Mesendoderm (in vitro differentiated cells): ENCODE measurements around the gene CEP63.
"Not testable (repeated sequence)": the region's sequence is repeated elsewhere in the genome, so short reads cannot be mapped to it uniquely, and the experiment has no call there.

Experiments used
- DNase-seq: peaks from one replicate; pipeline ENCODE4 v3.0.0; 2013
- H2AK5ac ChIP-seq: 2 replicates; pipeline ENCODE4 v1.6.1; 2013; ENCODE audit warnings: low read length, inconsistent platforms
- H2BK120ac ChIP-seq: 2 replicates; pipeline ENCODE4 v1.6.1; 2013; ENCODE audit warnings: low read depth, mild to moderate bottlenecking, low read length, moderate library complexity, mixed read lengths
- H2BK15ac ChIP-seq: replicated peaks from 2 replicates; pipeline ENCODE4 v1.6.1; 2013; ENCODE audit warnings: low read depth, mild to moderate bottlenecking, moderate library complexity
- H2BK5ac ChIP-seq: 2 replicates; pipeline ENCODE4 v1.6.1; 2013; ENCODE audit warnings: low read length, inconsistent platforms
- H3K18ac ChIP-seq: 2 replicates; pipeline ENCODE4 v1.6.1; 2013; ENCODE audit warnings: mild to moderate bottlenecking, low read length, mixed read lengths
- H3K23ac ChIP-seq: one replicate; pipeline ENCODE4 v1.6.1; 2013; ENCODE audit warnings: low read length
- H3K27ac ChIP-seq: 2 replicates; pipeline ENCODE4 v1.5.1; 2013; ENCODE audit warnings: low read depth, mild to moderate bottlenecking, inconsistent platforms, low read length, moderate library complexity
- H3K27me3 ChIP-seq: 2 replicates; pipeline ENCODE4 v1.6.1; 2013; ENCODE audit warnings: low read length, control low read depth, mild to moderate bottlenecking, inconsistent platforms; ENCODE audit not compliant: insufficient read depth, poor library complexity
- H3K36me3 ChIP-seq: 2 replicates; pipeline ENCODE4 v1.6.1; 2013; ENCODE audit warnings: low read length, inconsistent platforms; ENCODE audit not compliant: control insufficient read depth, insufficient read depth
- H3K4ac ChIP-seq: one replicate; pipeline ENCODE4 v1.6.1; 2013; ENCODE audit warnings: low read depth, mild to moderate bottlenecking, low read length, moderate library complexity
- H3K4me1 ChIP-seq: 2 replicates; pipeline ENCODE4 v1.6.1; 2013; ENCODE audit warnings: low read depth, low read length, inconsistent platforms; ENCODE audit not compliant: control insufficient read depth
- H3K4me2 ChIP-seq: 2 replicates; pipeline ENCODE4 v1.6.1; 2013; ENCODE audit warnings: low read length
- H3K4me3 ChIP-seq: 2 replicates; pipeline ENCODE4 v1.5.1; 2013; ENCODE audit warnings: mild to moderate bottlenecking, low read length
- H3K56ac ChIP-seq: one replicate; pipeline ENCODE4 v1.6.1; 2013; ENCODE audit warnings: low read length
- H3K79me1 ChIP-seq: 2 replicates; pipeline ENCODE4 v1.6.1; 2013; ENCODE audit warnings: low read length, inconsistent platforms
- H3K79me2 ChIP-seq: 2 replicates; pipeline ENCODE4 v1.6.1; 2013; ENCODE audit warnings: mild to moderate bottlenecking, low read length; ENCODE audit not compliant: control insufficient read depth, insufficient read depth
- H3K9ac ChIP-seq: 2 replicates; pipeline ENCODE4 v1.6.1; 2013; ENCODE audit warnings: low read length, inconsistent platforms
- H4K5ac ChIP-seq: one replicate; pipeline ENCODE4 v1.6.1; 2013; ENCODE audit warnings: low read length
- H4K8ac ChIP-seq: one replicate; pipeline ENCODE4 v1.6.1; 2013; ENCODE audit warnings: low read depth, mild to moderate bottlenecking, control low read depth, low read length, moderate library complexity
- WGBS: extraction: QIAGEN DNeasy Blood & Tissue Kit; methylation state at CpG from one replicate; pipeline ENCODE4 v1.1.7; 2013; ENCODE audit warnings: low lambda C conversion rate, missing lambda C conversion rate; ENCODE audit not compliant: insufficient coverage; ENCODE audit errors: extremely low coverage; 5-methylcytosine and 5-hydroxymethylcytosine counted together

The CEP63 gene

GRCh38 chr3:134543113-134543512 is 57.3 kb downstream of the CEP63 start:
- Histone ChIP-seq H2AK5ac (no peak overlapping the region), H3K36me3 (no peaks in the 10 kb centered on the region), H3K79me1 (no peaks in the 10 kb centered on the region), H4K5ac (no peak overlapping the region), H3K79me2 (no peaks in the 10 kb centered on the region), H3K4me2 (no peak overlapping the region), H3K56ac (no peak overlapping the region), H3K23ac (no peak overlapping the region), H3K9ac (no peak overlapping the region), H3K27me3 (no peaks in the 10 kb centered on the region), H3K18ac (no peak overlapping the region), H3K27ac (no peak overlapping the region), H2BK5ac (no peak overlapping the region), H2BK120ac (no peak overlapping the region), H4K8ac (no peak overlapping the region), H3K4ac (no peak overlapping the region), H2BK15ac (no peak overlapping the region), H3K4me3 (no peak overlapping the region), H3K4me1 (no peaks in the 10 kb centered on the region)
- WGBS: no CpG with 5 or more reads among the region's 3 CpGs
- DNase-seq: no peak

GRCh38 chr3:134544316-134544715 is 58.5 kb downstream of the CEP63 start:
- Histone ChIP-seq H3K56ac (no peak overlapping the region), H3K27me3 (no peaks in the 10 kb centered on the region), H3K4me3 (no peak overlapping the region), H3K4ac (no peak overlapping the region), H4K8ac (no peak overlapping the region), H2BK5ac (no peak overlapping the region), H3K9ac (no peak overlapping the region), H3K79me1 (no peaks in the 10 kb centered on the region), H3K23ac (no peak overlapping the region), H4K5ac (no peak overlapping the region), H2BK120ac (no peak overlapping the region), H3K36me3 (no peaks in the 10 kb centered on the region), H3K18ac (no peak overlapping the region), H3K79me2 (no peaks in the 10 kb centered on the region), H2BK15ac (no peak overlapping the region), H2AK5ac (no peak overlapping the region), H3K27ac (no peak overlapping the region), H3K4me1 (no peaks in the 10 kb centered on the region), H3K4me2 (no peak overlapping the region)
- no peak for DNase-seq
- WGBS: no CpG with 5 or more reads among the region's 2 CpGs

DNA sequence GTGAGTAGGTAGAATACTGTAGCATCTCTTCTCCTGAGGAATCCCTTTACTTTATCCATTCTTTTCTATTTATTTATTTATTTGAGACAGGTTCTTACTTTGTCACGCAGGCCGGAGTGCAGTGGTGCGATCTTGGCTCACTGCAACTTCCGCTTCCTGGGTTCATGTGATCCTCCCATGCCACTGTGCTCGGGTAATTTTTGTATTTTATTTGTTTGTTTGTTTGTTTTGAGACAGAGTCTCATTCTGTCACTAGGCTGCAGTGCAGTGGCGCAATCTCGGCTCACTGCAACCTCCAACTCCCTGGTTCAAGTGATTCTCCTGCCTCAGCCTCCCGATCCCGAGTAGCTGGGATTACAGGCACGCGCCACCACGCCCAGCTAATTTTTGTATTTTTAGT is 58.9 kb downstream of the CEP63 start:
- not testable (repeated sequence) for H2BK5ac ChIP-seq, H3K4ac ChIP-seq, H3K4me2 ChIP-seq, H2AK5ac ChIP-seq, DNase-seq, H3K27me3 ChIP-seq, H3K36me3 ChIP-seq, H2BK15ac ChIP-seq, H3K79me1 ChIP-seq, H3K4me1 ChIP-seq, H4K8ac ChIP-seq, H2BK120ac ChIP-seq, H3K56ac ChIP-seq, H4K5ac ChIP-seq, H3K23ac ChIP-seq, H3K27ac ChIP-seq, H3K4me3 ChIP-seq, H3K9ac ChIP-seq, H3K18ac ChIP-seq, H3K79me2 ChIP-seq
- no CpG with 5 or more reads among the region's 12 CpGs for WGBS

GRCh38 chr3:134545818-134546217 is 60.0 kb downstream of the CEP63 start:
- Histone ChIP-seq H3K9ac (no peak overlapping the region), H3K4me2 (no peak overlapping the region), H3K79me2 (no peaks in the 10 kb centered on the region), H3K23ac (no peak overlapping the region), H2BK15ac (no peak overlapping the region), H3K36me3 (no peaks in the 10 kb centered on the region), H3K18ac (no peak overlapping the region), H3K79me1 (no peaks in the 10 kb centered on the region), H2BK5ac (no peak overlapping the region), H3K4ac (no peak overlapping the region), H4K5ac (no peak overlapping the region), H3K27ac (no peak overlapping the region), H4K8ac (no peak overlapping the region), H3K27me3 (no peaks in the 10 kb centered on the region), H3K4me3 (no peak overlapping the region), H3K56ac (no peak overlapping the region), H2BK120ac (no peak overlapping the region), H2AK5ac (no peak overlapping the region), H3K4me1 (no peaks in the 10 kb centered on the region)
- DNase-seq: no peak
- WGBS: no CpG with 5 or more reads among the region's 2 CpGs

DNA sequence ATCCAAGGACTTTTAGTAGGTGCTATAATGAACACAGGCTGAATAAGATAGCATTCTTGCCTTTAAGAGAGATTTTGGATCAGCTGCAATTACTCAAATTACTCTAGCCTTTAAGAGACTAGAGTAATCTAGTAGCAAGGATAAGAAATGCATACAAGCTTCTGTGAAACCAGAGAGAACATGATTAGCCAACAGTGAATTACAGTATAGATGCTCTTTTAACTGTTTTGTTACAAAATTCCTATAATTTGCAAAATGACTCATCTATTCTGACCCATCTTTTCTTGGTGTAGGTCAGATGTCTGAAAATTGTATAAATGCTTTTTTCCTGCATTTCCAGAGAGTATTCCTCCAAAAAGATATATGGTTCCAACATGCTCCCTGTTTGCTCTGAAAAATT is 66.9 kb downstream of the CEP63 start:
- no peak overlapping the region for H3K23ac ChIP-seq
- H3K4me2 ChIP-seq: no peak overlapping the region
- DNase-seq: no peak
- no peak overlapping the region for H2AK5ac ChIP-seq
- no peaks in the 10 kb centered on the region for H3K79me1 ChIP-seq
- no peak overlapping the region for H3K9ac ChIP-seq
- H3K4me3 ChIP-seq: no peak overlapping the region
- H3K36me3 ChIP-seq: no peaks in the 10 kb centered on the region
- H4K5ac ChIP-seq: no peak overlapping the region
- no peak overlapping the region for H2BK5ac ChIP-seq
- no peaks in the 10 kb centered on the region for H3K79me2 ChIP-seq
- no peak overlapping the region for H3K27ac ChIP-seq
- H2BK15ac ChIP-seq: no peak overlapping the region
- no peaks in the 10 kb centered on the region for H3K27me3 ChIP-seq
- no peak overlapping the region for H2BK120ac ChIP-seq
- H3K56ac ChIP-seq: no peak overlapping the region
- H4K8ac ChIP-seq: no peak overlapping the region
- H3K18ac ChIP-seq: no peak overlapping the region
- H3K4ac ChIP-seq: no peak overlapping the region
- H3K4me1 ChIP-seq: no peaks in the 10 kb centered on the region

DNA sequence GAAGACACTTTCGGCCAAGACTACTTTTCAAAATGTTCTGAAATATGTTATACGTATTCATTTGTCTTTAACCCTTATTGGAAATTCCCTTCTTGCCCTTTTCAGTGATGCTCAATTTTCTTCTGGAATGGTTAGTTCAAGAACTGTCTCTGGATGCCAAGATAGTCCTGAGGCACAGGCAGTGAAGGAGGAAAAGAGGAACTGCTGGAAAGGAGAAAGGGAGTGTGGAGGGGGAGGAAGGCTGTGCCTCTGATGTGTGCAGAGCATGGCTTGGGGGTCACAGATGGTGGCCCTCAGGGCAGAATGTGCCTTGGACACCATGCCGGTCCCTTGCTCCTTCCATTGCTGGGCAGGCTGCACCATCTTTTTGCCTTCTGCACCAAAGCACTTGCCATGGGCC is 73.7 kb downstream of the CEP63 start:
- no peak for DNase-seq
- no peak overlapping the region for H3K4ac ChIP-seq
- H2AK5ac ChIP-seq: no peak overlapping the region
- H2BK5ac ChIP-seq: no peak overlapping the region
- H3K79me2 ChIP-seq: no peaks in the 10 kb centered on the region
- no peak overlapping the region for H3K56ac ChIP-seq
- H3K23ac ChIP-seq: no peak overlapping the region
- no peak overlapping the region for H3K18ac ChIP-seq
- H3K4me3 ChIP-seq: no peak overlapping the region
- no peak overlapping the region for H3K27ac ChIP-seq
- WGBS: no CpG with 5 or more reads among the region's 3 CpGs
- H3K36me3 ChIP-seq: no peaks in the 10 kb centered on the region
- H4K8ac ChIP-seq: no peak overlapping the region
- no peaks in the 10 kb centered on the region for H3K79me1 ChIP-seq
- H3K9ac ChIP-seq: no peak overlapping the region
- H2BK120ac ChIP-seq: no peak overlapping the region
- no peak overlapping the region for H2BK15ac ChIP-seq
- H4K5ac ChIP-seq: no peak overlapping the region
- no peaks in the 10 kb centered on the region for H3K27me3 ChIP-seq
- no peaks in the 10 kb centered on the region for H3K4me1 ChIP-seq
- no peak overlapping the region for H3K4me2 ChIP-seq
